IPS DF 6.9 (cell line): ENCODE results near the gene SIGLEC11.

Experiments
- DNase-seq: peaks from one replicate; pipeline ENCODE4 v3.0.0-alpha.2; 2013; ENCODE audit warnings: low read depth, low spot score
- H3K27ac ChIP-seq: one replicate; pipeline ENCODE4 v1.5.1; 2013; ENCODE audit warnings: low read length, control low read depth
- H3K27me3 ChIP-seq: 2 replicates; pipeline ENCODE4 v1.6.1; 2013; ENCODE audit warnings: mild to moderate bottlenecking, low read length; ENCODE audit not compliant: control insufficient read depth, insufficient read depth
- H3K36me3 ChIP-seq: 2 replicates; pipeline ENCODE4 v1.6.1; 2013; ENCODE audit warnings: low read length; ENCODE audit not compliant: control insufficient read depth, insufficient read depth
- H3K4me1 ChIP-seq: 2 replicates; pipeline ENCODE4 v1.6.1; 2013; ENCODE audit warnings: low read length; ENCODE audit not compliant: control insufficient read depth, insufficient read depth
- H3K4me3 ChIP-seq: 2 replicates; pipeline ENCODE4 v1.5.1; 2013; ENCODE audit warnings: mild to moderate bottlenecking, low read length
- H3K9me3 ChIP-seq: 2 replicates; pipeline ENCODE4 v1.6.1; 2013; ENCODE audit warnings: low read length, inconsistent platforms; ENCODE audit not compliant: control insufficient read depth, insufficient read depth
- WGBS: extraction: QIAGEN DNeasy Blood & Tissue Kit; methylation state at CpG from one replicate; pipeline ENCODE4 v1.1.7; 2013; ENCODE audit warnings: mixed read lengths, missing lambda C conversion rate; ENCODE audit not compliant: insufficient read length, insufficient coverage; 5-methylcytosine and 5-hydroxymethylcytosine counted together

SIGLEC11 gene

DNA sequence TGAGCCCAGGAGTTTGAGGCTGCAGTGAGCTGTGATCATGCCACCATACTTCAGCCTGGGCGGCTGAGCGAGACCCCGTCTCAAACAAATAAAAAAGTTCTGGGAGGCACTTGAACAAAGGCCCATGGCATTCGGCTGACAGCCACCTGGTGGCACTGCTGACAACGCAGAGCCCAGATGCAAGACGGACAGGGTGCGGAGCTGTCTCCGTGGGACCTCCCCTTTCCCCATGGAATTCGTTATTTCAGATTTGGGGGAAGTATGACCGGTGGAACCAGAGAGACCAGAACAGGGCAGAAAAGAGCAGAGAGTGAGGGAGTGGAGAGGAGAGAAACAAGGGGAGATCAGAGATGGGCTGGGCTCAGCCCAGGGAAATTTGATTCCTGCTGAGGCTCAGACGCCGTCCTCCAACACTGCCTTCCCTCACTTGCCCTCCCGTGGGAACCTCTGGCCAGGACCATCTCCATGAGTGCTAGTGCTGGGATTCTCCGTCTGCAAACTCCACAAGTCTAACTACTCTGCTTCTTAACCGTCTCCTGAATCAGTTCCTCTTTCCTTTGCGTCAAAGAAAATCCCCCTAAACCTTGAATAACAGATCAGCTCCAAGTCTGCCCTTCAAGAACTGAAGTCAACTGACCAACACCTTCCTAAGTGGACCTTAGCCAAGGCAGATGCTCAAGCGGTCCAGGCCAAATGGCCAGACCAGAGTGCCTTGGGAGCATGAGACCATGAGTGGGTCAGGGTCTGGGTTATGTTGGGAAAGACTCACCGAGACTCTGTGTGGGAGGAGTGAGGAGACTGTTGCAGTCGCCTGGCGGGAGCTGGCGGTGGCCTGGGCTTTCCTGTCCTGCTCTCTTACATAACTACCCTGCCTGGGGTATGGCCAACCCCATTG, 43.9 kb downstream of the SIGLEC11 start:
- H3K4me1 ChIP-seq: peaks cover 2% of the 10 kb centered on the region; the same call in 1 of the 2 replicates
- DNase-seq: no peak
- no CpG with 5 or more reads among the region's 21 CpGs for WGBS
- no peaks in the 10 kb centered on the region for H3K9me3 ChIP-seq
- peaks cover 13% of the 10 kb centered on the region for H3K36me3 ChIP-seq
- no peak overlapping the region for H3K4me3 ChIP-seq
- H3K27ac ChIP-seq: no peak overlapping the region
- H3K27me3 ChIP-seq: no peaks in the 10 kb centered on the region

DNA sequence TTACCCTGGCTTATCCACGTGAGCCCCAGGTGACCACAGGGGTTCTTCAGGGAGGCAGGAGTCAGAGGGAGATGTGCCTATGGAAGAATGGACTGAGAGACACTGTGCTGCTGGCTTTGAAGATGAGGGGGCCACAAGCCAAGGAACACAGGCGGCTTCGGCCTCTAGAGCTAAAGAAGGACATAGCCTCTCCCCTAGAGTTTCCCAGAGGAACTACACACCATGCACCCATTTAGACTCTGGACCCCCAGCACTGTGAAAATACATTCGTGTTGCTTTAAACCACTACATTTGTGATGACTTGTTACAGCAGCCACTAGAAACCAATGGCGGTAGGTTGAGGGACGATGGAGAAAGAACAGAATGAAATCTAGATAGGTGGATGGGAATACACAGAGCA, 45.7 kb downstream of the SIGLEC11 start:
- H3K36me3 ChIP-seq: peaks cover 15% of the 10 kb centered on the region
- WGBS: no CpG with 5 or more reads among the region's 6 CpGs
- H3K9me3 ChIP-seq: no peaks in the 10 kb centered on the region
- H3K27ac ChIP-seq: no peak overlapping the region
- H3K4me3 ChIP-seq: no peak overlapping the region
- DNase-seq: no peak
- H3K27me3 ChIP-seq: no peaks in the 10 kb centered on the region
- no peaks in the 10 kb centered on the region for H3K4me1 ChIP-seq

DNA sequence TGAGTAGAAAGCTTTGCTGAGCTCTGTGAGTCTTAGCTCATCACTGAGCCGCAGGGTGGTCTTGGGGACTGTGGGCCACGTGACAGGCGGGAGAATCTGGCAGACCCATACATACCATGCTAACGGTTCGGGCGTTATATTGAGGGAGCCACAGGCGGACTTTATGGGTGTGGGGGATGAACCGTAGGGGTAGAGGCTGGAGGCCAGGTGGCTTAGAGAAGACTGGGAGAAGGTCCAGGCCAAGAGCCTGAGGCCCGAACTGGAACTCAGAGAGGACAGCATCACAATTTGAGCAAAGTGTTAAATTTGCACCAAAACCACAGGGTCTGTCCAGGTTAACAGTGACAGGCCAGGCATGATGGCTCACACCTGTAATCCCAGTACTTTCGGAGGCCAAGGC, 47.3 kb downstream of the SIGLEC11 start:
- peaks cover 22% of the 10 kb centered on the region for H3K36me3 ChIP-seq
- H3K27me3 ChIP-seq: no peaks in the 10 kb centered on the region
- H3K27ac ChIP-seq: no peak overlapping the region
- no peaks in the 10 kb centered on the region for H3K9me3 ChIP-seq
- no CpG with 5 or more reads among the region's 10 CpGs for WGBS
- no peak overlapping the region for H3K4me3 ChIP-seq
- H3K4me1 ChIP-seq: no peaks in the 10 kb centered on the region
- no peak for DNase-seq

DNA sequence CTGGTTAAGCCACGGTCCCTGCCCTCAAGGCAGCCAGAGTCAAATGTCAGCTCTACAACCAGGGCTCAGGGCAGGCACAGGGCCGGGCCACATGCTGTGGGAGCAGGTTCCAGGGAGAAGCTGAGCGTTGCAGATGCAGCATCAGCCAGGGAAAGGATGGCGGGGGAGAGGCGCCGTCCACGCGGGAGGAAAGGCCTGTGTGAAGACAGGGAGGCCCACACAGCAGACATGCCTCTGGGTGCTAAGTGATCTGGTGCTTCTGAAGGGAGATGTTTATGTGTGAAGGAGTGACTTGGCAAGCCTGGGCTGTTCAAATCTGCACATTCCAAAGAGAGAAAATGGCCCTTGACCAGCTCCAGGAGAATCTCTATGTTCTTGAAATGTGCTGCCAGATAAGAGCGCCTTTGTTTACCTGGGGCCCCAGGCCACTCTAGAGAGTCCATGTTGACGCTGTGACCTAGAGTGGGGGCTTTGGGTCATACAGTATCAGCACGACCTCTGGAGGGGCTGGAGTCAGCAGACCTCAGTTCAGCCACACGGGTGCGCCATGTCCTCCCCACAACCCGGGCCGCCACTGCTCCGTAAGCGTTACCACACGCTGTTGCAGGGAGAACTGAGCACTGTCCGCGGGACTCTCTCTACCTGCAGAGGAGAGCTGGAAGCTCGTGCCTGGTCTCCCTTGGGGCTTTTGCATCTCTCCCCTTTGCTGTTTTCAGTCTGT, 47.8 kb downstream of the SIGLEC11 start:
- no peaks in the 10 kb centered on the region for H3K9me3 ChIP-seq
- no peaks in the 10 kb centered on the region for H3K4me1 ChIP-seq
- H3K36me3 ChIP-seq: peaks cover 22% of the 10 kb centered on the region
- no peaks in the 10 kb centered on the region for H3K27me3 ChIP-seq
- no peak for DNase-seq
- WGBS: no CpG with 5 or more reads among the region's 21 CpGs
- H3K27ac ChIP-seq: no peak overlapping the region
- no peak overlapping the region for H3K4me3 ChIP-seq

DNA sequence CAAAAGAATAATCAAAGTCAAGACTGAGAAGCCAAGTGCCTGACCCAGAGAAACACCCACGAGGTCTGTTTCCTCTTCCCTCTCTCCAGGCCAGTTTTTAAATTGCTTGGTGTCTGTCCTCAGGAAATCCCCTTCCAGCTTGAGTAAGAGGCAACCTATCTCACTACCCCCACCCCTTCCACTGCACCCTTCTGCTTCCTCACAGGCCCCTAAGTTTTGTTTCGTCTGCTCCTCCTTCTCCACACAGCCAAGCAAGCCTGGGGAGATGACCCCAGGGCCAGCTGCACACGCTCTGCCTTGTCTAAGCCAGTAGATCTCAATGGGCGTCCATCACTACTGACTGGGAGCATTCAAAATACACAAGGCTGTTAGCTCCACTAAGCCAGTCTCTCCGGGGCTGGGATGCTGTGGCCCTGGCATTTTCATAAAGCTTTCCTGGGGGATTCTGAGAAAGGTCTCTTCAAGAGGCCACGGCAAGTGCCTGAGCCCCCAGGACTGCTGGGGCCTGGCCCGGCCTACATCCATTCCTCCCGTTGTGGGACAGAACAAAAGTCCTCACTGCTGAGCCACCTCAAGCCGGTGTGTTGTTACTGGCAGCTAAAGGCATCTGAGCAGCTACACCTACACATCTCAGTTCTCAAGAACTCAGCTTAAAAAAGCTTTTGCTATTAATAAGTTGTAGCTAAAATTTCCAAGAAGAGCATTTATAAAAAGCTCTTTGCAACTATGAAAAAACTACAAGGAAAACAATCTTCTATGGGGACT, 49.4 kb downstream of the SIGLEC11 start:
- no peak for DNase-seq
- no CpG with 5 or more reads among the region's 9 CpGs for WGBS

DNA sequence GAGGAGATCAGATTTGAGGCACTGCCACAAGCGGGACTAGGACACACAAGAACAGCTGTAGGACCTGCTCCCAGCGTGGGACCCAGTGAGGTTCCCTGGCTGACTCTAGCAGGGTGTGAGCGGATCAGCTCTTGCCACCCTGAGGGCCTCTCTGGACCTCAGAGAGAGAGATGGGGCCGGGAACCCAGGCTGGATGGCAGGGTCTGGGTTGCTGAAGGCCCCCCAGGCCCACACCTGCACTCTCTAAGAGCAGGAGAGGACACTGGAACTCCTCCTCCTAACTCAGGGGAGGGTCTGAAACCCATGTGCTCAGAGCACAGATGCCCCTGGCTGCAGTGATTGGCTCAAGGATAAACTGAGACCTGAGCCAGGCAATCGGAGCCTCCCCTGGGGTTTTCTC, 50.8 kb downstream of the SIGLEC11 start:
- Histone ChIP-seq H3K27ac (no peak overlapping the region), H3K27me3 (no peaks in the 10 kb centered on the region), H3K4me1 (peaks cover 2% of the 10 kb centered on the region; the same call in 1 of the 2 replicates), H3K9me3 (no peaks in the 10 kb centered on the region), H3K4me3 (no peak overlapping the region), H3K36me3 (peaks cover 19% of the 10 kb centered on the region)
- no peak for DNase-seq
- no CpG with 5 or more reads among the region's 5 CpGs for WGBS

More for the DNA sequence above, 49.4 kb downstream of the SIGLEC11 start:
- no peaks in the 10 kb centered on the region for H3K27me3 ChIP-seq
- H3K4me3 ChIP-seq: no peak overlapping the region
- H3K27ac ChIP-seq: no peak overlapping the region
- no peaks in the 10 kb centered on the region for H3K9me3 ChIP-seq
- H3K36me3 ChIP-seq: peaks cover 27% of the 10 kb centered on the region
- H3K4me1 ChIP-seq: peaks cover 2% of the 10 kb centered on the region; the same call in 1 of the 2 replicates

DNA sequence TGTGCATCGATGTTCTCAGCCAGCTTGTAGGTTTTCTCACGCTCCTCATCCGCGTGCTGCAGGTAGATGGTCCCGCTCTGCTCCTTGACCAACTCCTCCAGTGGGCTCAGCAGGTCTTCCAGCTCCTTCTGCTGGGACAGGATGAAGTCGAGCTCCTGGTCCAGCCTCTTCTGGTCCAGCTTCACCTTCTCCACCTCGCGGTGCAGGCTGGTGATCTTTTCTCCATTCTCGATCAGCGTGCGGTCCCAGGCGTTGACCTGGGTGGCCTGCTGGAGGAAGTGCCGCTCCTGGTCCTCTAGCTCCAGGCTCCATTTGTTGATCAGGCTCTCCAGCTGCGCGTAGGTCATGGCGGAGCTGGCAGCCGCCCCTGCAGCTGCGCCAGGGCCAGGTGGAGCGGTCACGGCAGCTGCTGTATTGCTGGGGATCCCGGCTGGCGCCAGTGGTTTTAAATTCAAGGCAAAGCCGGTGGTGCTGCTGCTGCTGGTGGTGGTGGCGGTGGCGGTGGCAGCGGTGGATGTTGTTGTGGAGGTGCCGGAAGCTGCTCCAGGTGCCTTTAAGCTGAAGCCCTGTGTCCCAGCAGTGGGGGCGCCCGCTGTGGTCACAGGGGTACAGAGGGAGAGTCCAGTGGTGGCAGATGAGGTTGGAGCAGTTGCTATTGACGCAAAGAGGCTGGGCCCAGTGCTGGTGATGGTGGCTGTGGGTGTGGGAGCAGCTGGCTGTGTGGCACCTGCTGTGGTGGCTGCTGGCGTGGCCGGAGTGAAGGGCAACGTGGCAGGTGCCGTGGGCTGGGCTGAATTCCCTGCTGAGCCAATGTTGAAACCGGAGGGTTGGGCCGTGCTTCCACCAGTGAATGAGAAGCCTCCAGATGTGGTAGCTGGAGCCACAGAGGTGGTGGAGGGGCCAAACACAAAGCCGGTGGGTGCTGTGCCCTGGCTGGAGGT, 52.2 kb downstream of the SIGLEC11 start:
- WGBS: no CpG with 5 or more reads among the region's 37 CpGs
- H3K27me3 ChIP-seq: no peaks in the 10 kb centered on the region
- no peaks in the 10 kb centered on the region for H3K9me3 ChIP-seq
- peaks cover 2% of the 10 kb centered on the region; the same call in 1 of the 2 replicates for H3K4me1 ChIP-seq
- H3K27ac ChIP-seq: no peak overlapping the region
- DNase-seq: no peak
- H3K36me3 ChIP-seq: peaks cover 17% of the 10 kb centered on the region
- no peak overlapping the region for H3K4me3 ChIP-seq

DNA sequence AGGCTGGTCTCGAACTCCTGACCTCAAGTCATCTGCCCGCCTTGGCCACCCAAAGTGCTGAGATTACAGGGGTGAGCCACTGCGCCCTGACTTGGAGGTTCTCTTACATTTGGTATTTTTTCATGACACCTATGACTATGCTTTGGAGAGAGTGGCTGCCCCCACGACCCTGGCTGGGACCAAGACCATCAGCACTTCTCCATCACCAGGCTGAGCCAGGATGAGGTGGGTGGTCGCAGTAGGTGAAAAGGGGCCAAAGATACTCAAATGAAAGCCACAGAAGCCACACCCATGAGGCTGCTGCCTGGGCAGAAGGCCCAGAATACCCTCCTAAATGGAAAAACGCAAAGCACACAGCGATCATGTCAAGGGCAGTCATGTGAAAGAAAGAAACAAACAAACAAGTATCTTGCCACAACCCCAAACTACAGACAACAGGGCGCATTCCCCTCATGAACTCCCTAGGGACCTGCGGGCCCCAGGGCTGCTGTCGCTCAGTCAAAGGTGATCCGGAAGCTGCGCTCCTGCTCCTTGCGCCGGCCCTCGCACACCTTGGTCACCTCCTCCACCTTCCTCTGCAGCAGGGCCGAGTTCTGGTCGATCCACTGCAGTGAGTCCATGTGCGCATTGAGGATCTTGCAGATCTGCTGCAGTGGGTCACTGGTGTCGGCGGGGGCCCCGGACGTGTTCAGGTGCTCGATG, 53.1 kb downstream of the SIGLEC11 start:
- peaks cover 17% of the 10 kb centered on the region for H3K36me3 ChIP-seq
- no CpG with 5 or more reads among the region's 23 CpGs for WGBS

DNA sequence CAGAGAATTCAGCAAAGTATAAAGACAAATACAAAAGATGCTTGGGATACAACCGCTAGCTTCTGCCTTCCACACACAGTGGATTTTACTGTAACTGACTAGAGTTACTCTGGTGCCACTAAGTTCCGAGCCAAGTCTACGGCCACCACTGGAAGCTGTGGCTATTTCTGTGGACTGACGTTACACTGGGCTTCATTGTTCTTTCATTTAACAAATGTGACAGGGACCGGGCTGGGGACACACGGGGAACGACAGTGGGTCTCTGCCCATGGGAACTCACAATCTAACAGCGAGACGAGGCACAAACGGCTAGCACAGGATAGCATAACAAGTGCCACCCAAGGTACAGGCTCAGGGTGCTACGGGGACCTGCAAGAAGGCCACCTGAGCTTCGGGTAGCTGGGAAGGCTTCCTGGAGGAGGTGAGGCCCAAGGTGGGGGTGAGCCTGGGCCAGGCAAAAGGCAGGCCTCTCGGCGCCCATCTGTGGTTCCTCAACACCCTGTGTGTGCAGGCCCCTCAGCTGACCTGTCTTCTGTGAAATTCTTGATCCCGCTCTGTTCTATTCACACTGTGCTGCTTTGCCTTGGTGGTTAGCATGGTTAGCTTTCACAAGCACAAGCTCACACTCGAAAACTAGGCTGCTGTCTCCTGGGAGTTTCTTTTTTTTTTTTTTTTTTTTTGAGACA, 54.0 kb downstream of the SIGLEC11 start:
- WGBS: no CpG with 5 or more reads among the region's 16 CpGs
- Histone ChIP-seq H3K36me3 (peaks cover 17% of the 10 kb centered on the region), H3K9me3 (no peaks in the 10 kb centered on the region), H3K4me1 (peaks cover 2% of the 10 kb centered on the region; the same call in 1 of the 2 replicates), H3K27ac (no peak overlapping the region), H3K27me3 (no peaks in the 10 kb centered on the region), H3K4me3 (no peak overlapping the region)
- no peak for DNase-seq

More for the DNA sequence above, 53.1 kb downstream of the SIGLEC11 start:
- Histone ChIP-seq H3K9me3 (no peaks in the 10 kb centered on the region), H3K4me1 (peaks cover 2% of the 10 kb centered on the region; the same call in 1 of the 2 replicates), H3K27me3 (no peaks in the 10 kb centered on the region), H3K4me3 (no peak overlapping the region), H3K27ac (no peak overlapping the region)
- no peak for DNase-seq
